ENCODE results near the gene CMSS1. TPM values are rescaled to one million over a fixed set of nuclear protein-coding genes. Genes with fewer than 3 reads are reported as not detected.

Gene CMSS1
- total and polyA plus RNA-seq, 4 donors = 3.8 to 19.5 (median 7.5) TPM

DNA sequence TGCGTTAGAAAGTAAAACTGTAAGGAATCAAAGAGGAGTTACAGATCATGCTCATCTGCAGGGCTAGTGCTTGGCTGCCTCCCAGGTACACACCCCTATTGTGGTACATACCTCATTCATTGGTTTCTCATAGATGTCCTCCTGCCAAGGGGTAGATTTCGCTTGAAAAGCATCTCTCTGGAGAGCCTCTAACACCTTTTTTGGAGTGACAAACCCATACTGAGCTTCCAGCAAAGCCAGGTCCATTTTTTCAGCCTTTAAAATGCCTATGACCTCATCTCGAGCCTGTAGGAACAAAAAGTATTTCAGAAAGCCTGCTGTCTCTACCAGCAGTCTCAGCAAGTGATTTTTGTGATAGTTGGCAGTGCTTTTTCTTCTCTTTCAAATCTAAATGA lies 112.1 kb downstream of the CMSS1 start:
- WGBS = 87% methylated on average over 3 of the region's 3 CpGs
- Histone ChIP-seq H3K9ac (ENCODE audit: low read depth in 1 of 2, low read length in 2 of 2) (no peak overlapping the region), H3K4me1 (ENCODE audit: control insufficient read depth in 4 of 4, insufficient read depth in 4 of 4, low read length in 3 of 4) (no peaks in the 10 kb centered on the region), H3K27ac (ENCODE audit: low read depth in 1 of 2, low read length in 2 of 2) (no peak overlapping the region), H3K27me3 (ENCODE audit: control insufficient read depth in 4 of 4, insufficient read depth in 4 of 4, low read length in 3 of 4) (no peaks in the 10 kb centered on the region), H3K36me3 (ENCODE audit: control insufficient read depth in 4 of 4, insufficient read depth in 3 of 4, low read depth in 1 of 4, low read length in 3 of 4) (no peaks in the 10 kb centered on the region), H3K4me3 (ENCODE audit: low read depth in 1 of 3, low read length in 3 of 3) (no peak overlapping the region), H3K9me3 (ENCODE audit: control insufficient read depth in 4 of 4, low read length in 3 of 4) (no peaks in the 10 kb centered on the region)
- no peak for DNase-seq (ENCODE audit: low spot score)
- TF ChIP-seq SP1 (IDR thresholded peaks at IDR 0.05) (no peak), EGR1 (IDR thresholded peaks at IDR 0.05; ENCODE audit: low read depth in 2 of 2) (no peak), FOXA2 (IDR thresholded peaks at IDR 0.05) (no peak)
- TF ChIP-seq, protein P1, sequence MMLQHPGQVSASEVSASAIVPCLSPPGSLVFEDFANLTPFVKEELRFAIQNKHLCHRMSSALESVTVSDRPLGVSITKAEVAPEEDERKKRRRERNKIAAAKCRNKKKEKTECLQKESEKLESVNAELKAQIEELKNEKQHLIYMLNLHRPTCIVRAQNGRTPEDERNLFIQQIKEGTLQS (IDR thresholded peaks at IDR 0.05) = no peak

DNA sequence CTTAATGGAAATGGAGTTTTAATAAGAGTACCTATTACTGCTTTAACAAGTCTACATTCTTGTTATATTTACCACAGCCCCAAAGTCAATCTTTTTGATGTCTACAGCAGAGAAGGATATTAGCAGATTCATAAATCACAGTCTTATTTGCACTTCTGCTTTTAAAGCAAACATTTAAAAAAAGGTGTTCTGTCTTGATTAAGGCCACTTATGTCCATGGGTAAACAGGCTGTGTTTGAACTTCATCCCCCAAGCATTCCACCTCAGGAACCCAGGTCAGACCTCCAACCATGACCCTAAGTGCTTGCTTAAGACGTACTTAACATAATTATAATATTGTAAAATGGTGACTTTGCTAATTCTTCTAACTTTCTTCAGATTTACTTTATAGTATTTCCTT lies 113.4 kb downstream of the CMSS1 start:
- Histone ChIP-seq H3K27me3 (ENCODE audit: control insufficient read depth in 4 of 4, insufficient read depth in 4 of 4, low read length in 3 of 4) (no peaks in the 10 kb centered on the region), H3K36me3 (ENCODE audit: control insufficient read depth in 4 of 4, insufficient read depth in 3 of 4, low read depth in 1 of 4, low read length in 3 of 4) (no peaks in the 10 kb centered on the region), H3K9me3 (ENCODE audit: control insufficient read depth in 4 of 4, low read length in 3 of 4) (no peaks in the 10 kb centered on the region), H3K4me3 (ENCODE audit: low read depth in 1 of 3, low read length in 3 of 3) (no peak overlapping the region), H3K27ac (ENCODE audit: low read depth in 1 of 2, low read length in 2 of 2) (no peak overlapping the region), H3K9ac (ENCODE audit: low read depth in 1 of 2, low read length in 2 of 2) (no peak overlapping the region), H3K4me1 (ENCODE audit: control insufficient read depth in 4 of 4, insufficient read depth in 4 of 4, low read length in 3 of 4) (no peaks in the 10 kb centered on the region)
- DNase-seq (ENCODE audit: low spot score) = no peak
- WGBS = 87% methylated on average over 1 of the region's 1 CpG
- no peak for TF ChIP-seq SP1 (IDR thresholded peaks at IDR 0.05)
- TF ChIP-seq, protein P2, sequence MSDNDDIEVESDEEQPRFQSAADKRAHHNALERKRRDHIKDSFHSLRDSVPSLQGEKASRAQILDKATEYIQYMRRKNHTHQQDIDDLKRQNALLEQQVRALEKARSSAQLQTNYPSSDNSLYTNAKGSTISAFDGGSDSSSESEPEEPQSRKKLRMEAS (IDR thresholded peaks at IDR 0.05) = no peak
- no peak for TF ChIP-seq JUND (IDR thresholded peaks at IDR 0.05)
- TF ChIP-seq, protein P3, sequence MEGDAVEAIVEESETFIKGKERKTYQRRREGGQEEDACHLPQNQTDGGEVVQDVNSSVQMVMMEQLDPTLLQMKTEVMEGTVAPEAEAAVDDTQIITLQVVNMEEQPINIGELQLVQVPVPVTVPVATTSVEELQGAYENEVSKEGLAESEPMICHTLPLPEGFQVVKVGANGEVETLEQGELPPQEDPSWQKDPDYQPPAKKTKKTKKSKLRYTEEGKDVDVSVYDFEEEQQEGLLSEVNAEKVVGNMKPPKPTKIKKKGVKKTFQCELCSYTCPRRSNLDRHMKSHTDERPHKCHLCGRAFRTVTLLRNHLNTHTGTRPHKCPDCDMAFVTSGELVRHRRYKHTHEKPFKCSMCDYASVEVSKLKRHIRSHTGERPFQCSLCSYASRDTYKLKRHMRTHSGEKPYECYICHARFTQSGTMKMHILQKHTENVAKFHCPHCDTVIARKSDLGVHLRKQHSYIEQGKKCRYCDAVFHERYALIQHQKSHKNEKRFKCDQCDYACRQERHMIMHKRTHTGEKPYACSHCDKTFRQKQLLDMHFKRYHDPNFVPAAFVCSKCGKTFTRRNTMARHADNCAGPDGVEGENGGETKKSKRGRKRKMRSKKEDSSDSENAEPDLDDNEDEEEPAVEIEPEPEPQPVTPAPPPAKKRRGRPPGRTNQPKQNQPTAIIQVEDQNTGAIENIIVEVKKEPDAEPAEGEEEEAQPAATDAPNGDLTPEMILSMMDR (IDR thresholded peaks at IDR 0.05; ENCODE audit: low read depth, low read length, missing input control) = no peak
- no peak for TF ChIP-seq FOXA1 (IDR thresholded peaks at IDR 0.05)
- no peak for TF ChIP-seq NR2F2 (IDR thresholded peaks at IDR 0.05)
- TF ChIP-seq YY1 (IDR thresholded peaks at IDR 0.05) = no peak
- TF ChIP-seq HNF4G (IDR thresholded peaks at IDR 0.05) = no peak
- no peak for TF ChIP-seq RAD21 (IDR thresholded peaks at IDR 0.05)
- TF ChIP-seq, protein P4, sequence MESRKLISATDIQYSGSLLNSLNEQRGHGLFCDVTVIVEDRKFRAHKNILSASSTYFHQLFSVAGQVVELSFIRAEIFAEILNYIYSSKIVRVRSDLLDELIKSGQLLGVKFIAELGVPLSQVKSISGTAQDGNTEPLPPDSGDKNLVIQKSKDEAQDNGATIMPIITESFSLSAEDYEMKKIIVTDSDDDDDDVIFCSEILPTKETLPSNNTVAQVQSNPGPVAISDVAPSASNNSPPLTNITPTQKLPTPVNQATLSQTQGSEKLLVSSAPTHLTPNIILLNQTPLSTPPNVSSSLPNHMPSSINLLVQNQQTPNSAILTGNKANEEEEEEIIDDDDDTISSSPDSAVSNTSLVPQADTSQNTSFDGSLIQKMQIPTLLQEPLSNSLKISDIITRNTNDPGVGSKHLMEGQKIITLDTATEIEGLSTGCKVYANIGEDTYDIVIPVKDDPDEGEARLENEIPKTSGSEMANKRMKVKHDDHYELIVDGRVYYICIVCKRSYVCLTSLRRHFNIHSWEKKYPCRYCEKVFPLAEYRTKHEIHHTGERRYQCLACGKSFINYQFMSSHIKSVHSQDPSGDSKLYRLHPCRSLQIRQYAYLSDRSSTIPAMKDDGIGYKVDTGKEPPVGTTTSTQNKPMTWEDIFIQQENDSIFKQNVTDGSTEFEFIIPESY (IDR thresholded peaks at IDR 0.05) = no peak
- TF ChIP-seq TAF1 (conservative IDR thresholded peaks at IDR 0.05) = no peak
- TF ChIP-seq FOXA2 (IDR thresholded peaks at IDR 0.05) = no peak
- TF ChIP-seq, protein P1 (IDR thresholded peaks at IDR 0.05) = no peak
- TF ChIP-seq EGR1 (IDR thresholded peaks at IDR 0.05; ENCODE audit: low read depth in 2 of 2) = no peak
- TF ChIP-seq GABPA (IDR thresholded peaks at IDR 0.05 in 1 of 2, conservative IDR thresholded peaks at IDR 0.05 in 1 of 2) = no peak
- no peak for TF ChIP-seq RXRA (IDR thresholded peaks at IDR 0.05)
- TF ChIP-seq, protein P5, sequence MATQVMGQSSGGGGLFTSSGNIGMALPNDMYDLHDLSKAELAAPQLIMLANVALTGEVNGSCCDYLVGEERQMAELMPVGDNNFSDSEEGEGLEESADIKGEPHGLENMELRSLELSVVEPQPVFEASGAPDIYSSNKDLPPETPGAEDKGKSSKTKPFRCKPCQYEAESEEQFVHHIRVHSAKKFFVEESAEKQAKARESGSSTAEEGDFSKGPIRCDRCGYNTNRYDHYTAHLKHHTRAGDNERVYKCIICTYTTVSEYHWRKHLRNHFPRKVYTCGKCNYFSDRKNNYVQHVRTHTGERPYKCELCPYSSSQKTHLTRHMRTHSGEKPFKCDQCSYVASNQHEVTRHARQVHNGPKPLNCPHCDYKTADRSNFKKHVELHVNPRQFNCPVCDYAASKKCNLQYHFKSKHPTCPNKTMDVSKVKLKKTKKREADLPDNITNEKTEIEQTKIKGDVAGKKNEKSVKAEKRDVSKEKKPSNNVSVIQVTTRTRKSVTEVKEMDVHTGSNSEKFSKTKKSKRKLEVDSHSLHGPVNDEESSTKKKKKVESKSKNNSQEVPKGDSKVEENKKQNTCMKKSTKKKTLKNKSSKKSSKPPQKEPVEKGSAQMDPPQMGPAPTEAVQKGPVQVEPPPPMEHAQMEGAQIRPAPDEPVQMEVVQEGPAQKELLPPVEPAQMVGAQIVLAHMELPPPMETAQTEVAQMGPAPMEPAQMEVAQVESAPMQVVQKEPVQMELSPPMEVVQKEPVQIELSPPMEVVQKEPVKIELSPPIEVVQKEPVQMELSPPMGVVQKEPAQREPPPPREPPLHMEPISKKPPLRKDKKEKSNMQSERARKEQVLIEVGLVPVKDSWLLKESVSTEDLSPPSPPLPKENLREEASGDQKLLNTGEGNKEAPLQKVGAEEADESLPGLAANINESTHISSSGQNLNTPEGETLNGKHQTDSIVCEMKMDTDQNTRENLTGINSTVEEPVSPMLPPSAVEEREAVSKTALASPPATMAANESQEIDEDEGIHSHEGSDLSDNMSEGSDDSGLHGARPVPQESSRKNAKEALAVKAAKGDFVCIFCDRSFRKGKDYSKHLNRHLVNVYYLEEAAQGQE (IDR thresholded peaks at IDR 0.05) = no peak
